Measurements from ENCODE around the gene MED9.
"Not testable (repeated sequence)": the region's sequence is repeated elsewhere in the genome, so short reads cannot be mapped to it uniquely, and the experiment has no call there.

The MED9 gene

DNA sequence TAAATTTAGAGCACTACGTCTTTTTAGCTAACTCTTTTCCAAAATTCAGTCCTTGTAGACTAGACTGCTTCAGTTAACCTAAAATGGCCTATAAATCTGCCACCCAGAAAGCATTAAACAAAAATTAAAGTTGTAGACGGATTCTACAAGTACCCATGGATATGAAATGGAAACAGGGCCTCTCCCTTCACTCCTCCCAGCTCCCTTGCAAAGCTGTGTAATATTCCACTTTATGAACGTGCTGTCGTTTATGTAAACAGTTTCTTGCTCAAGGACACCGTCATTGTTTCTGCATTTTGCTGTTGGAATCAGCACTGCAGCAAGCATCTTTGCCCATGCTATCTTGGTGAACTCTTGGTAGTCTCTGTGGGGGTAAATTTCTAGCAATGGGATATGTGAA, 5.1 kb downstream of the MED9 start:
- no peak overlapping the region for H3K4me3 Mint-ChIP-seq
- no peak overlapping the region for H3K27ac Mint-ChIP-seq
- no peaks in the 10 kb centered on the region for H3K27me3 Mint-ChIP-seq
- H3K36me3 Mint-ChIP-seq (ENCODE audit: insufficient read depth): peaks cover 35% of the 10 kb centered on the region
- DNase-seq (no peak), ATAC-seq (replicated peaks) (no peak)
- peaks cover 29 to 41% of the 10 kb centered on the region in 2 donors for H3K4me1 Mint-ChIP-seq (ENCODE audit: low read depth in 2 of 2)
- no peaks in the 10 kb centered on the region for H3K9me3 Mint-ChIP-seq

DNA sequence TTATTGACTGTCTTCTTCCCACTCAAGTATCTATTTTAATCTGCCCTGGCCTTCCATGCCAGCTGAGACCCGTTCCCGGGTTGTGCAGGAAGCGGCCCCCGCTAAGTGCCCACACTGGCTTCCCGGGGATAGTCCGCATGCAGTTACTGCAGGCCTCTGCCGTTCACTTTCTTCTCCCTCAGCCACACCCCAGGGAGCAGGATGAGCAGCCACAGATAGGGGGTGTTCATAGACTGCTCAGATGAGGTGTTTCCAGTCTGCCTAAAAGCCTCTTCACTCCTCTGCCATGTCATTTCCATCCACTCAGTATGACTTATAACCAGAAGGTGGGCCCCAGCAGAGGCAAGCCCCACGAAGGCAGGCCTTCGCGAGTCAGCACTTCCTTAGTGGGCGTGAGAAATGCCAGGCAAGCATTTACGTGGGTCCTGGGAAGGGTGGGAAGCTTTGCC, 7.7 kb downstream of the MED9 start:
- Mint-ChIP-seq H3K36me3 (ENCODE audit: insufficient read depth) (peaks cover 25% of the 10 kb centered on the region), H3K4me1 (ENCODE audit: low read depth in 2 of 2) (peaks cover 26 to 34% of the 10 kb centered on the region in 2 donors), H3K9me3 (no peaks in the 10 kb centered on the region), H3K27me3 (no peaks in the 10 kb centered on the region), H3K27ac (peak overlapping the region in 1 of 2 donors; percentile 65), H3K4me3 (no peak overlapping the region)
- DNase-seq (no peak), ATAC-seq (replicated peaks) (no peak)

DNA sequence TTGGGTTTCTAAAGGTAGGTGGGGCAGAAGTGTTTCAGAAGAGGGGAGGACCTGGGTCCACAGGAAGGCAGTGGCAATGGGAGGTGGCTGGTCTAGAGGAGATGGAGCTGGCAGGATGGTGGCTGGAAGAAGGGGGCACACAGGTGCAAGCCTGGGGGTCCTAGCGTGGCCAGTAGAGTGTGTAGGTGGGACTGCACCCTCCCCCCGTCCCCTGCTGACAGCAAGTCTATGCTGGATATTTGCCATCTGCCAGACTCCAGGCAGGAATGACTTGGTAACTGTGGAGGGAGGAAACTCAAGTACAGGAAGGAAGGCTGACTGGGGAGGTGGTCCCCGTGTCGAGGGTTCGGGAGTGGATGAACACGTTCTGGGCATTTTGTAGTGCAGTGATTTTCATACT, 8.6 kb downstream of the MED9 start:
- no peak for ATAC-seq (replicated peaks)
- Mint-ChIP-seq H3K4me1 (ENCODE audit: low read depth in 2 of 2) (peaks cover 20 to 30% of the 10 kb centered on the region in 2 donors), H3K27ac (peak overlapping the region in 1 of 2 donors; percentile 70)

DNA sequence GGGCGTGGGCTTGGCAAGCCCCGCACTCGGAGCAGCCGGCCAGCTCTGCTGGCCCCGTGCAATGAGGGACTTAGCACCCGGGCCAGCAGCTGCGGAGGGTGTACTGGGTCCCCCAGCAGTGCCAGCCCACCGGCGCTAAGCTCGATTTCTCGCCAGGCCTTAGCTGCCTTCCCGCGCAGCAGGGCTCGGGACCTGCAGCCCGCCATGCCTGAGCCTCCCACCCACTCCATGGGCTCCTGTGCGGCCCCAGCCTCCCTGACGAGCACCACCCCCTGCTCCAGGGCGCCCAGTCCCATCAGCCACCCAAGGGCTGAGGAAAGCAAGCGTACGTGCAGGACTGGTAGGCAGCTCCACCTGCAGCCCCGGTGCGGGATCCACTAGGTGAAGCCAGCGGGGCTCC, 9.6 kb downstream of the MED9 start:
- H3K27me3 Mint-ChIP-seq; H3K9me3 Mint-ChIP-seq; ATAC-seq (replicated peaks); H3K4me3 Mint-ChIP-seq; DNase-seq; H3K27ac Mint-ChIP-seq: not testable (repeated sequence)
- Mint-ChIP-seq H3K4me1 (ENCODE audit: low read depth in 2 of 2) (peaks cover 13 to 20% of the 10 kb centered on the region in 2 donors), H3K36me3 (ENCODE audit: insufficient read depth) (peaks cover 22% of the 10 kb centered on the region)

More for the DNA sequence above, 8.6 kb downstream of the MED9 start:
- H3K36me3 Mint-ChIP-seq (ENCODE audit: insufficient read depth): peaks cover 22% of the 10 kb centered on the region
- no peaks in the 10 kb centered on the region for H3K9me3 Mint-ChIP-seq
- no peak overlapping the region for H3K4me3 Mint-ChIP-seq
- H3K27me3 Mint-ChIP-seq: no peaks in the 10 kb centered on the region
- no peak for DNase-seq

DNA sequence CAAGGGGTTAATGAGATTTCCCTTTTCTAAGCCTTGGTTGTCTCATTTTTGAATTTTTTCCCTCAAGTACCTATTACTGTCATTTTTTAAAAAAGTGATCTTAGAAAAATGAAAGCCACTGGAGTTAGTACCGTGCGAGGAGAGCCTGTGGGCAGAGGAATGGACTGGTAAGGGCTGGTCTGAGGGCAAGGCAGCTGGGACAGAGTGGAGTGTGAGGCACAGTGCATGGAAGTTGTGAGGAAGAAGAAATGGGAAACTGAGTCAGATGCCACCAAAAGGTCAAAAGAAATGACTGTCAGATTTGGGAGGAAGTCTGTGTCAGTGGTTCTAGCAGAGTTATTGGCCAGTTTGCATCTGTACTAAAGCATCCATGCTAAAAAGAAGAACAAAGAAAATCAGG, 11.2 kb downstream of the MED9 start:
- Mint-ChIP-seq H3K27me3 (no peaks in the 10 kb centered on the region), H3K4me1 (ENCODE audit: low read depth in 2 of 2) (peaks cover 6 to 15% of the 10 kb centered on the region in 2 donors), H3K36me3 (ENCODE audit: insufficient read depth) (peaks cover 22% of the 10 kb centered on the region), H3K9me3 (no peaks in the 10 kb centered on the region), H3K27ac (no peak overlapping the region), H3K4me3 (no peak overlapping the region)
- no peak for ATAC-seq (replicated peaks)
- DNase-seq: no peak

DNA sequence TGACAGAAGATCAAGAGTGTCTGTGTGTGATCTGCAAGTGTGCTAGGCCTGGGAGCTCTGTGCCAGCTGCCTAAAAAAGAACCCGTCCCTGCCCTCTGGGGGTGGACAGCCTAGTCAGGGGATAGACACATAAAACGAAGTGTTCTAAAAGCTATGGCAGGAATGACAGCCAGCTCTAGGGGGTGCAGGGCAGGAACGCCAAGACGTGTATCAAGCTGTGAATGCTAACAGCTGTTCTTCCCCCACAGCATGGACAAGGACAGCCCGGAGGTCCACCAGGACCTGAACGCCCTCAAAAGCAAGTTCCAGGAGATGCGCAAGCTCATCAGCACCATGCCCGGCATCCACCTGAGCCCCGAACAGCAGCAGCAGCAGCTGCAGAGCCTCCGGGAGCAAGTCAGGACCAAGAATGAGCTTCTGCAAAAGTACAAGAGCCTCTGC, 14.3 kb downstream of the MED9 start:
- H3K4me1 Mint-ChIP-seq (ENCODE audit: low read depth in 2 of 2): peaks cover 11 to 16% of the 10 kb centered on the region in 2 donors
- H3K27ac Mint-ChIP-seq: no peak overlapping the region
- ATAC-seq (replicated peaks): no peak
- no peaks in the 10 kb centered on the region for H3K9me3 Mint-ChIP-seq
- peaks cover 16% of the 10 kb centered on the region for H3K36me3 Mint-ChIP-seq (ENCODE audit: insufficient read depth)
- no peak overlapping the region for H3K4me3 Mint-ChIP-seq
- peaks cover 6 to 9% of the 10 kb centered on the region in 2 donors for H3K27me3 Mint-ChIP-seq
- DNase-seq: no peak

DNA sequence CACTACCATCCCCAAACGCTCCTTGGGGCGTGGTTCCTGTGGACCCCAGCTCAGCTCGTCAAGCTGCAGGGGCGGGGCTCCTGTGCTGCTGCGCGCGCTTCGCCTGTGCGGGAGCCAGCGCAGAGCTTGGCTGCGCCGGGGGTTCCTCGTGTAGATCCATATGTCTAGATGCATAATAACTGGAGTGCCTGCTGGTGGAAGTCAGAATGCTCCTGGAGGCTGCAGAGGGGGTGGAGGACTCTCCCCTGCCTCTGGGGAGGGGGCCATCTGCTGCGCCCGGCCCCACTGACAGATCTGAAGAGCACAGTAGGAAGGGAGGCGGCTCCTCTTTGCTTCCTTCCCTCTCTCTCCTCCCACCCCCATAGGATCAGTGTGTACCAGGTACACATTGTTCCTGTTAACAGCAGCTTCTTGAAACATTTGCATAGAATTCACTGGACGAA, 14.8 kb downstream of the MED9 start:
- no peaks in the 10 kb centered on the region for H3K9me3 Mint-ChIP-seq
- H3K36me3 Mint-ChIP-seq (ENCODE audit: insufficient read depth): peaks cover 16% of the 10 kb centered on the region
- ATAC-seq (replicated peaks) (no peak), DNase-seq (no peak)
- H3K27me3 Mint-ChIP-seq: peaks cover 6 to 9% of the 10 kb centered on the region in 2 donors
- H3K4me1 Mint-ChIP-seq (ENCODE audit: low read depth in 2 of 2): peaks cover 11 to 16% of the 10 kb centered on the region in 2 donors
- H3K4me3 Mint-ChIP-seq: no peak overlapping the region
- no peak overlapping the region for H3K27ac Mint-ChIP-seq

DNA sequence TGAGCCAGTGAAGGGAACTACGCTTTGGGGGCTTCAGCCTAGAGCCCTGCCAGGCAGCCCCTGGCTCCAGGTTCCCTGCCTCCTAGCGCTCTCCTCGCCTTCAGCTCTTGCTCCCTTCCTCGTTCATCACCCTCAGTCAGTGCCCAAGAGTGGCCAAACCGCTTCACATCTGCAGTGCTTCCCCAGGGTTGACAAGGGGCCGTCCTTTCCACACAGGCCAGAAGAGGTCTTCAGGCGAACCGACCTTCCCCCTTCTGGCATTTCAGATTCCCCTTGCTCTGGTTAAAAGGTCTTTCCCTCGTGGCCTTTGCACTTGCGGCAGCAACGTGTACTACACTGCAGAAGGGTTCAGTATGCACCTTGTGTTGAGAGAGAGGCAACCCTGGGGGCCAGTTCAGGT, 15.3 kb downstream of the MED9 start:
- Mint-ChIP-seq H3K4me1 (ENCODE audit: low read depth in 2 of 2) (peaks cover 11 to 17% of the 10 kb centered on the region in 2 donors), H3K9me3 (no peaks in the 10 kb centered on the region), H3K36me3 (ENCODE audit: insufficient read depth) (peaks cover 16% of the 10 kb centered on the region), H3K27me3 (peaks cover 6 to 9% of the 10 kb centered on the region in 2 donors), H3K4me3 (no peak overlapping the region), H3K27ac (peak overlapping the region in 1 of 2 donors; percentile 39)
- ATAC-seq (replicated peaks) (no peak), DNase-seq (no peak)

DNA sequence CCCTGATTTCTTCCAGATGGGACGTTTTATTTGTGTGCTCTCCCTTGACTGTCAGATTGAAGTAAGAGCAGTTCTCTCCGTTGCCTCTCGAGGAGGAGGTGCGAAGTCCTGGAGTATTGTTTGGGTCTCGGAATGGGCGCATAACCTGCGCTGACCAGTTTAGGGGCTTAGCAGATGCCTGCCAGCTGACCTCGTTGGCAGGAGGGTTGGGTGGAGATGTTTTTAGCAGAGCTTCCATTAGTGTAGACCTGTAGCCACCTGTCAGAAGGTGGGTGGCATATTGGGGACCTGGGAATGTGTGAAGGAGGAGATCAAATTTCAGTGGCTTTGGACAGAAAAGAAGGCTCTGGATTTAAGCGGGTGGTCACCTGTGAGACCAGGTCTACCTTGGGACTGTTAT, 15.8 kb downstream of the MED9 start:
- H3K27me3 Mint-ChIP-seq: peaks cover 6 to 9% of the 10 kb centered on the region in 2 donors
- ATAC-seq (replicated peaks) (no peak), DNase-seq (no peak)
- H3K4me1 Mint-ChIP-seq (ENCODE audit: low read depth in 2 of 2): peaks cover 11 to 17% of the 10 kb centered on the region in 2 donors
- H3K4me3 Mint-ChIP-seq: no peak overlapping the region
- H3K9me3 Mint-ChIP-seq: no peaks in the 10 kb centered on the region
- peaks cover 16% of the 10 kb centered on the region for H3K36me3 Mint-ChIP-seq (ENCODE audit: insufficient read depth)
- H3K27ac Mint-ChIP-seq: peak overlapping the region in 1 of 2 donors; percentile 39

DNA sequence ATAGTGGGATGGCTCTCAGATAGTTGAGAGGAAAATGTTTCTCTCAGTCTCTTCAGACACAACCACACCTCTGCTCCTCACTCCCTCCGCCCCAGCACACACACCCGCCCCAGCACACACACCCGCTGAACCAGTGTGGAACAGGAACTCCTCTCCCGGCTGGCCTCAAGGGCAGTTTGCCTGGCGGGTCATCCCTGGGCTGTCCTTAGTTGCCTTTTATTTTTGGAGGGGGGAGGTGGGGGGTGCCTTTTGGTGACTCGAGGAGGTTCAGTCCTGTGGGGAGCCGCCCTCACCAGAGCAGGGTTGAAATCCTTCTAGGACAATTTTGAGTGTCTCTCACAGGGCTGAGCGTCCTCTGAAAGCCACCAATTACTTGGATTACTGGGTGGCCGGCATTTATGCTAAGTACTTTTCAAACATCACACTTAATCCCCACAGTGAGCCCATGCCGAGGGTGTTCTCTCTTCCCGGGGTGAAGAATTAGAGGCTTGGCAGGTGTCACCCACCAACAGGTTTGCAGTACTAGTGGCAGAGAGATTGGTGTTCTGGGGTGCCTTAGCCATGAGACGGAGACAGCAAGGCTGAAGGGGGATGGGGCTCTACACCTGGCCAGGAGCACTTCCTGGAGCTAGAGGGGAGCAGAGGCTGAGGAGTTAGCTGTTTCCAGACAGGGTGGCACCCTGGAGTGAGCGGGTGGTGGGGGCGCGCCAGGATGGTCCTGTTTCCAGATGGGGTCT, 16.6 kb downstream of the MED9 start:
- no peaks in the 10 kb centered on the region for H3K9me3 Mint-ChIP-seq
- no peak for DNase-seq
- peaks cover 7 to 14% of the 10 kb centered on the region in 2 donors for H3K4me1 Mint-ChIP-seq (ENCODE audit: low read depth in 2 of 2)
- H3K27ac Mint-ChIP-seq: no peak overlapping the region
- H3K27me3 Mint-ChIP-seq: peaks cover 6 to 9% of the 10 kb centered on the region in 2 donors
- H3K4me3 Mint-ChIP-seq: peak overlapping the region in 1 of 2 donors; percentile 23
- ATAC-seq (replicated peaks): no peak
- H3K36me3 Mint-ChIP-seq (ENCODE audit: insufficient read depth): peaks cover 14% of the 10 kb centered on the region

DNA sequence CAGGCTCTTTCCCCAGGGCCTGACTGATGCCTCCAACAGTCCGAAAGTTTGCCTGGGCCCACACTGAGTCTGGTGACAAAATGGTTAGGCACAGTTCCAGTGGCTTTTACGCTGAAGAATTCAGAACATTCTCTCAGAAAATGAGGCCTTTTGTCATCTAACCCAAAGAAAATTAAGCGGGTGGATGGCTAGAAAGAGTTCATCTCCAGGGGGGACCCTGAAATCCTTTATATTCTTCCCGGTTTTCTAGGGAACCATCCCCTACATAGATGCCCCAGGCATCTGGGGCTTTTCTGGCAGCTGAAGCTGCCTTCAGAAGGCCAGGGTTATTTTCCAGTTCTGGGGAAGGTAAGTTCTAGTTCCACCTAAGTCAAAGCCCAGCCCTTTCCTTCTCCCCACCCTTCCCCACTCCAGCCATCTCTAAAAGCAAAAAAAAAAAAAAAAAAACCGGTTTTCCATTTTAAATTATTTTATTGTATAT, 17.2 kb downstream of the MED9 start:
- Mint-ChIP-seq H3K4me3 (no peak overlapping the region), H3K36me3 (ENCODE audit: insufficient read depth) (peaks cover 10% of the 10 kb centered on the region), H3K9me3 (no peaks in the 10 kb centered on the region), H3K27me3 (peaks cover 6 to 9% of the 10 kb centered on the region in 2 donors), H3K27ac (no peak overlapping the region), H3K4me1 (ENCODE audit: low read depth in 2 of 2) (peaks cover 7 to 14% of the 10 kb centered on the region in 2 donors)
- DNase-seq: no peak
- no peak for ATAC-seq (replicated peaks)

DNA sequence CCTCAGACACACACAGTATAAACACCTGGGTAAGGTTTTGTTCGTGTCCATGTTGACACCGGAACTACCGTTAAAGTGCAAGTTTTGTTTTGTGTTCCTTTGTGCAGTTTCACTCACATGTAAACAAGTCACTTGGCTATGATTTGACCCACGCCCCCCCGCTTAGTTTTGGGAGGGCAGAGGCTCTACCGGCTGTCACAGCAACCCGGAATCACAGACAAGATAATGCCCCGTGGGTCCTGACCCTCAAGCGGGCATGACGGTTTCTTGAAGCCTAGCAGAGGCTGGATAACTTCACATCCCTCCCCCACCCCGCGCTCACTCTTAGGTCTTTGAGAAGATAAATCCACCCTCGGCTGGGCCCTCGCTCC, 17.7 kb downstream of the MED9 start:
- no peak overlapping the region for H3K27ac Mint-ChIP-seq
- H3K4me3 Mint-ChIP-seq: peak overlapping the region; percentile 8 to 34
- no peaks in the 10 kb centered on the region for H3K9me3 Mint-ChIP-seq

DNA sequence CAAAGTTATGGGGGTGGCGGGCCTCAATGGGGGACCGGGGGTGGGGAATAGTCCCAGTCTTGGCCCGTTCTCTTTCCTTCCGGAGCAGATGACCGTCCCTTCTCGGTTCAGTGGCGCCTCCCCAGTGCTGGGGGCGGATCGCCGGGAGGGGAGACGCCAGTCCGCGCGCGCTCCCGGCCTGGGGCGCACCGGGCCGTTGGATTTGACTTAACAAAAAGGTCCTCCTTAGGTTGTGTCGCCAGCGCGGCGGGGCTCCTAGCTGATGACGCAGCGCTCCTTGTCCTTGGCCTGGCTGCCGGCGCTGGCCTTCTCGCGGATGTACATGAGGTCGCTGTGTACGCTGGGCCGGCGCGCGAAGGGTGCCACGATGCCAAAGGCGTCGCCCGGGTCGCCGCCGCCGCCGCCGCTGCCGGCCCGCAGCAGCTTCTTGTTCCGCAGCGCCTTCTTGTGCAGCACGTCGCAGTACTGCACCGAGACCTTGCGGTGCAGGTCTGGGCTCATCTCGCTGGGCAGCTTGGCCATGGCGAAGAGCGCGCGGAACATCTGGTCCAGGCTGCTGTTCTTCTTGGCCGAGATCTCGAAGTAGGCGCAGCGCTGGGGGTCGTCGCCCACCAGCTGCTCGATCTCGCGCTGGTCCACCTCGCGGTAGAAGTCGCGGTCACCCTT, 18.2 kb downstream of the MED9 start:
- H3K36me3 Mint-ChIP-seq (ENCODE audit: insufficient read depth): peaks cover 4% of the 10 kb centered on the region
- DNase-seq (peak in 1 of 3 experiments; percentile 10), ATAC-seq (replicated peaks) (no peak)
- peak overlapping the region; percentile 78 to 82 for H3K4me3 Mint-ChIP-seq
- no peaks in the 10 kb centered on the region for H3K9me3 Mint-ChIP-seq
- peak overlapping the region in 1 of 2 donors; percentile 64 for H3K27ac Mint-ChIP-seq
- peaks cover 6 to 9% of the 10 kb centered on the region in 2 donors for H3K27me3 Mint-ChIP-seq
- peaks cover 7 to 14% of the 10 kb centered on the region in 2 donors for H3K4me1 Mint-ChIP-seq (ENCODE audit: low read depth in 2 of 2)

More for the DNA sequence above, 17.7 kb downstream of the MED9 start:
- peaks cover 6 to 9% of the 10 kb centered on the region in 2 donors for H3K27me3 Mint-ChIP-seq
- ATAC-seq (replicated peaks): no peak
- peaks cover 7 to 14% of the 10 kb centered on the region in 2 donors for H3K4me1 Mint-ChIP-seq (ENCODE audit: low read depth in 2 of 2)
- no peak for DNase-seq
- H3K36me3 Mint-ChIP-seq (ENCODE audit: insufficient read depth): peaks cover 6% of the 10 kb centered on the region

Measured in effector memory CD8-positive, alpha-beta T cell (primary cell).